Neural cell (in vitro differentiated cells): ENCODE data around the gene GPR27.

ENCODE experiments used
- EZH2 ChIP-seq: fragments of 200-600, 300-800 bp; shearing (Covaris generic), sonication (generic); IDR thresholded peaks from 2 replicates; pipeline ENCODE4 v1.6.1; 2014; ENCODE audit warnings: antibody characterized with exemption, low read length, borderline replicate concordance, mild to moderate bottlenecking; ENCODE audit not compliant: insufficient read depth, poor library complexity, severe bottlenecking
- REST ChIP-seq: IDR thresholded peaks from 2 replicates; pipeline ENCODE4 v1.6.1; 2012; ENCODE audit warnings: borderline replicate concordance
- TAF1 ChIP-seq: IDR thresholded peaks from 2 replicates; pipeline ENCODE4 v1.6.1; 2012; ENCODE audit warnings: low read depth

DNA sequence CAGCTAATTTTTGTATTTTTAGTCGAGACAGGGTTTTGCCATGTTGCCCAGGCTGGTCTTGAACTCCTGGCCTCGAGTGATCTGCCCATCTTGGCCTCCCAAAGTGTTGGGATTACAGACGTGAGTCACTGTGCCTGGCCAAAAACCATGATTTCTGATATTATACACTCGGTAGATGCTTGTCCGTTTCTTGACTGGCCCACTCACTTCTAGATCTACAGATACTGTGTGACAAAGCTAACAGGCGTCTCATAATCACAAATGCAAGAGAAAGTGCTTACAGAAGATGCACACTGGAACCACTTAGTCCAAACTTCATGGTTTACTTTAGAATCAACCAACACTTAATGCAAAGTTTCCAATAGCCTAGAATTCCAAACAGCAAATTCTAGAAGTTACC lies 22.9 kb downstream of the GPR27 start:
- TF ChIP-seq TAF1 (no peak), EZH2 (no peak), REST (no peak)
